ENCODE data around the gene KCNK17.

DNA sequence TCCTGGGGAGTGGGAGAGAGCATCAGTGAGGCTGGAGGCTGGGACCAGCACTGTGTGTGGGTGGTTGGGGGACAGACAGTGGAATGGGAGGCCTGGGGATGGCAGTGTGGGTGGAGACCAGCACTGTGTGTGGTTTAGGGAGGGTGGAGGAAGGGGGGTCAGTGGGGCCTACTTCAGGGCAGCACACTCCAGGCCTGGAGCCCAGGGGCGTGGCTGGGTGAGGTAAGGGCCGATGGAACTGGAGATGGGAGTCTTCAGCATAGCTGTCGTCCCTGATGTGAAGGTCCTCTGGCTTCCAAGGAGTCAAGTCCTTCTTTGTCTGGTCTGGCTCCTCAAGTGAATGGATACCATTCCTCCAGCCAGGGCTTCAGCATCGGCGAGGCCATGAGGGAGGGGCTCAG lies 18.6 kb downstream of the KCNK17 start:
- TF ChIP-seq, protein P1, sequence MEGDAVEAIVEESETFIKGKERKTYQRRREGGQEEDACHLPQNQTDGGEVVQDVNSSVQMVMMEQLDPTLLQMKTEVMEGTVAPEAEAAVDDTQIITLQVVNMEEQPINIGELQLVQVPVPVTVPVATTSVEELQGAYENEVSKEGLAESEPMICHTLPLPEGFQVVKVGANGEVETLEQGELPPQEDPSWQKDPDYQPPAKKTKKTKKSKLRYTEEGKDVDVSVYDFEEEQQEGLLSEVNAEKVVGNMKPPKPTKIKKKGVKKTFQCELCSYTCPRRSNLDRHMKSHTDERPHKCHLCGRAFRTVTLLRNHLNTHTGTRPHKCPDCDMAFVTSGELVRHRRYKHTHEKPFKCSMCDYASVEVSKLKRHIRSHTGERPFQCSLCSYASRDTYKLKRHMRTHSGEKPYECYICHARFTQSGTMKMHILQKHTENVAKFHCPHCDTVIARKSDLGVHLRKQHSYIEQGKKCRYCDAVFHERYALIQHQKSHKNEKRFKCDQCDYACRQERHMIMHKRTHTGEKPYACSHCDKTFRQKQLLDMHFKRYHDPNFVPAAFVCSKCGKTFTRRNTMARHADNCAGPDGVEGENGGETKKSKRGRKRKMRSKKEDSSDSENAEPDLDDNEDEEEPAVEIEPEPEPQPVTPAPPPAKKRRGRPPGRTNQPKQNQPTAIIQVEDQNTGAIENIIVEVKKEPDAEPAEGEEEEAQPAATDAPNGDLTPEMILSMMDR (IDR thresholded peaks at IDR 0.05; ENCODE audit: low read depth, low read length) = no peak
- TF ChIP-seq POLR2A (IDR thresholded peaks at IDR 0.05; ENCODE audit: extremely low read depth, insufficient read length) = no peak

Measured in NB4 (cell line).